NCI-H446 (cell line): ENCODE measurements around the gene FHDC1.
A peak's percentile ranks its signal among the peaks of the same experiment; 100 is the strongest.
"Not testable (repeated sequence)": the region's sequence is repeated elsewhere in the genome, so short reads cannot be mapped to it uniquely, and the experiment has no call there.

Experiments
- DNase-seq, 2 experiments: peaks; one replicate each; lab custom pipeline; 2025; lab: John Stamatoyannopoulos, UW

Gene FHDC1, protein sequence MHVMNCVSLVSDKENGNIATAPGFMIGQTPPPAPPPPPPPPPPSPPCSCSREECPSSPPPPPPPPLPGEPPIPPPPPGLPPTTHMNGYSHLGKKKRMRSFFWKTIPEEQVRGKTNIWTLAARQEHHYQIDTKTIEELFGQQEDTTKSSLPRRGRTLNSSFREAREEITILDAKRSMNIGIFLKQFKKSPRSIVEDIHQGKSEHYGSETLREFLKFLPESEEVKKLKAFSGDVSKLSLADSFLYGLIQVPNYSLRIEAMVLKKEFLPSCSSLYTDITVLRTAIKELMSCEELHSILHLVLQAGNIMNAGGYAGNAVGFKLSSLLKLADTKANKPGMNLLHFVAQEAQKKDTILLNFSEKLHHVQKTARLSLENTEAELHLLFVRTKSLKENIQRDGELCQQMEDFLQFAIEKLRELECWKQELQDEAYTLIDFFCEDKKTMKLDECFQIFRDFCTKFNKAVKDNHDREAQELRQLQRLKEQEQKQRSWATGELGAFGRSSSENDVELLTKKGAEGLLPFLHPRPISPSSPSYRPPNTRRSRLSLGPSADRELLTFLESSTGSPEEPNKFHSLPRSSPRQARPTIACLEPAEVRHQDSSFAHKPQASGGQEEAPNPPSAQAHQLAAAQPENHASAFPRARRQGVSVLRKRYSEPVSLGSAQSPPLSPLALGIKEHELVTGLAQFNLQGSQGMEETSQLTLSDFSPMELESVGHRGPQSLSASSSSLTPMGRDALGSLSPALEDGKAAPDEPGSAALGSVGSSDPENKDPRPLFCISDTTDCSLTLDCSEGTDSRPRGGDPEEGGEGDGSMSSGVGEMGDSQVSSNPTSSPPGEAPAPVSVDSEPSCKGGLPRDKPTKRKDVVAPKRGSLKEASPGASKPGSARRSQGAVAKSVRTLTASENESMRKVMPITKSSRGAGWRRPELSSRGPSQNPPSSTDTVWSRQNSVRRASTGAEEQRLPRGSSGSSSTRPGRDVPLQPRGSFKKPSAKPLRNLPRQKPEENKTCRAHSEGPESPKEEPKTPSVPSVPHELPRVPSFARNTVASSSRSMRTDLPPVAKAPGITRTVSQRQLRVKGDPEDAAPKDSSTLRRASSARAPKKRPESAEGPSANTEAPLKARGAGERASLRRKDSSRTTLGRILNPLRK

DNA sequence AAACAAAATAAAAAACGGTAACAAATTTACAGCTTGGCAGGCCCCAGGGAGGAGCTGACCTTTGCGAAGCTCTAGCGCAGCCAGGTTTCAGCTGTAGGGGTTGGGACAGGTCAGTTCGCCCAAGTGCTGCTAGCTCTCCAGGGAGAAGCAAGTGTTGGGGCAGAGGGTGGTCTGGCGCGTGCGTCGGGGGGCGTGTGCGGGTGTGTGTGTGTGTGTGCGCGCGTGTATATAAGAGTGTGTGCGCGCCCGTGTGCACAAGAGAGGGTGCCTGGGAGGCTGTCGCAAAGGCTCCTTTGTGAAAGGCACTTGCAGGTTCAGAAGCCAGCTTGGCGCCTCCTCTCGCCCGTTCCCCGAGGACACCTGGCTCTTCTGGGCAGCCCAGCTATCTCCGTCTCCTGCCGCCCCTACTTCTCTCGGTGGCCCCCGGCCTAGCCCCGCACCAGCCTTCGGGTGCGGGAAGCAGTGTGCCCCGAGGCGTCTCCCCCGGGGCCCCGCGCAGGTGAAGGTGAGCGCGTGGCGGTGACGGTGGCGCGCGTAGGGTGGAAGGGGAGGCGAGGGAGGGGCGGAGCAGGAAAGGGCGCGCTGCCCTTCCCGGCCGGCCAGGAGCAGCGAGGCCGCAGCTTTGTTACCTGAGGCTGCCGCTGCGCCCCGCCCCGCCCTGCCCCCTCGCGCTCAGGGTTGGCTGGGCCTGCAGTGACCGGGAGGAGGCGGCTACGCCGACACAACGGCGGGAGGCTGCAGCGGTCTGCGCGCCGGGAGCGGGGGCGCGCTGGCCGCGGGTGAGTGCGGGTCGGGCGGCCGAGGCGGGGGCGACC is at the start of gene FHDC1:
FHDC1 (plus strand) TSS at position 693 of the 815 bp plus-strand sequence. CDS start 6,735 bp downstream, outside the sequence.
- DNase-seq: no peak

GRCh38 chr4:152887981-152888380 is 48.1 kb upstream of the FHDC1 start:
- DNase-seq: no peak

- no peak for DNase-seq
Observed at GRCh38 chr4:152892974-152893373, 43.1 kb upstream of the FHDC1 start.

DNA sequence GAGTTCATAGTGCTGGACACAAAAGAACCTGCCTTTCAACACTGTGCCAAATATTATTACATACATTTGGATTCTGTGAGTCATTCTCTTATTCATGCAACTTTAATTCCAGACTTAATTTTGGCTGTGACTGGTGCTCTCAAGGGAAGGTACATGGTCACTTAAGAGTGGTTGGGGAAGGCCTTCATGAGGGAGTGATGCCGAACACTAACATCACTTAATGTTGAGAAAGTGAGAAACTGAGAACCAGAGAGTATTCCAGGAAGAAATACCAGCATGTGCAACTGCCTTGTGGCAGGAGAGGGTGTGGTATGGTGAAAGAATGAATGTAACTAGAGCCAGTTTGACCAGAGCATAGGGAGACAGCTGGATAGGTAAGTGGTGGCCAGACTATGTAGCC is 41.5 kb upstream of the FHDC1 start:
- no peak for DNase-seq

DNA sequence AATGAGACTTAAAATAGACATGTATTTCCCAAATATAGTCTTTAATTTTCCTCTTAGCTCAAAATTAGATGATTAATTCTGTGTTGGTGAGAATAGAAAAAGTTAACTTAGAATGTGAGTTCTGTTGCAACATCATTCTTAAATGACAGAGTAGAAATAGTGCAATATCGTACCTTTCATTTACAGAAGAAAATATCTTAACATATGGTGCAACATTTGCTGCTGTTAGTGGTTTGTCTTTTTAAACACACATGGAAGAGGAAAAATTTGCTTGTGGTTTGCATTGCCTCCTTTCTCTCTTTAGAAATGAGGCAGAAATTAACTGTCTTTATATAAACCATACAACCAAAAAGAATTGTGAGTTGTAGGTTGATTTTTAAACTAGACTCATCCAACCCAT is 39.3 kb upstream of the FHDC1 start:
- no peak for DNase-seq

- DNase-seq: not testable (repeated sequence)
Observed at GRCh38 chr4:152898133-152898532, 38.0 kb upstream of the FHDC1 start.

GRCh38 chr4:152898606-152899005 is 37.5 kb upstream of the FHDC1 start:
- DNase-seq: no peak

- DNase-seq: no peak
Observed at GRCh38 chr4:152900395-152900794, 35.7 kb upstream of the FHDC1 start.

DNA sequence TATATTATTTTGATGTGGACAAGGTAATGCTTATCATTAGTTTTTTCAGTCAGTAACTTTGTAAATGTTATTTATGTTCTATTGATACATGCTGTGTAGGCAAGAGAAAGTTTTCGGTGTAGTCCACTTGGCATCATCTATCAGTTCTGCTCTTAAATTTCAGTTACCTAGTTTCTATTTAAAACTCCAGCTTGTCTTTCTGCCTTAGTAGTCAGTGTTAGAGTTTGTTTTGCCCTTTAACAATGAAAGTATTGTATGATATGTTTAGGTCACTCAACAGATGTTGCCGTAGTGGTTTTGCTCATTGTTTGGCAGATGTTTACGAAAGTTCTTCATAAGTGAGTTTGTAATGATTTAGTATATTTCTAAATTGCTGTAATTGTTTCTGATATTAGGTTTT is 34.9 kb upstream of the FHDC1 start:
- no peak for DNase-seq

- no peak for DNase-seq
Observed at GRCh38 chr4:152903658-152904057, 32.5 kb upstream of the FHDC1 start.

- no peak for DNase-seq
Observed at GRCh38 chr4:152909901-152910300, 26.2 kb upstream of the FHDC1 start.

DNA sequence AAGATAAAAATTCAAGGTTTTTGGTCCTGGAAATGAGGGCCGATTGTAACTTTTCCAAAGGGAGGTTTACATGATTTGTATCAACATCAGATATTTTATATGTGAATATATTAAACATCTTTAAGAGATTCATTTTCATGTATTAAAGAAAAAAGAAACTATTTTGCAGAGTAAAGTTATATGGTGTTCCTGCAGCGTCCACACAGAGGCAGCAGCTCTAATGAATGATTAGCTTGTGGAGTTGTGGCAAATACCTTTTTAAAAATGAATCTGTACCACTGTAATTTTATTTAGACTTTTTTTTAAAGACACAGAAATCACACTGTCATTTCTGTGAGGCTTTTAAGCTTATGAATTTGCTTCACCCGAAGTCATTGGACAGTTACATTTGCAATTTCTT is 25.6 kb upstream of the FHDC1 start:
- no peak for DNase-seq

GRCh38 chr4:152917543-152918395 is 18.4 kb upstream of the FHDC1 start:
- no peak for DNase-seq

DNA sequence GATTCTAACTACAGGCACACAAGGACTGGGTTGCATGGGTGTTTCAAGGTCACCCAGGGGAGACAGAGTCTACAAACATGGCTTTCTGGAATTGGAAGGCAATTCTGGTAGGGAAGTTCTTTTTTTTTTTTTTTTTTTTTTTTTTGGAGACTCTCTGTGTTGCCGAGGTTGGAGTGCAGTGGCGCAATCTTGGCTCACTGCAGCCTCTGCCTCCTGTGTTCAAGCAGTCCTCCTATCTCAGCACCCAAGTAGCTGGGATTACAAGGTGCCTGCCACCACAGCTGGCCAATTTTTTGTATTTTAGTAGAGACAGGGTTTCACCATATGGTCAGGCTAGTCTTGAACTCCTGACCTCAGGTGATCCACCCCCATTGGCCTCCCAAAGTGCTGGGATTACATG is 16.3 kb upstream of the FHDC1 start:
- DNase-seq: no peak

GRCh38 chr4:152920768-152921167 is 15.4 kb upstream of the FHDC1 start:
- DNase-seq: peak in 1 of 2 experiments; percentile 2

DNA sequence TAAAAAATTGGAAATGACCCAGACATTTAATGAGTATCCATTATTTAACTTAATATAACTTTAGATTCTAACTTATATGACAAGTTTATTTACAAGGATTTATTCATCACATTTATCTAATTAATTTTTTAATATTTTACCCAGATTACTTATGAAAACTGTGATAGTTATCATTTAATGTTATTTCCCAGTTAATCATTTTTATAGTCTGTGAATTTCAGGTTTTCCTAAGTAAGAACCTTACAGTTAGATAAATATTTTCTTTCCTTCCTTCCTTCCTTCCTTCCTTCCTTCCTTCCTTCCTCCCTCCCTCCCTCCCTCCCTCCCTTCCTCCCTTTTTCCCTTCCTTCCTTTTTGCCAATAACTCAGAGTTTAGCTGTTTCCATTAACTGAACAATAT is 14.8 kb upstream of the FHDC1 start:
- no peak for DNase-seq

- DNase-seq: no peak
Observed at GRCh38 chr4:152925851-152926250, 10.3 kb upstream of the FHDC1 start.

DNA sequence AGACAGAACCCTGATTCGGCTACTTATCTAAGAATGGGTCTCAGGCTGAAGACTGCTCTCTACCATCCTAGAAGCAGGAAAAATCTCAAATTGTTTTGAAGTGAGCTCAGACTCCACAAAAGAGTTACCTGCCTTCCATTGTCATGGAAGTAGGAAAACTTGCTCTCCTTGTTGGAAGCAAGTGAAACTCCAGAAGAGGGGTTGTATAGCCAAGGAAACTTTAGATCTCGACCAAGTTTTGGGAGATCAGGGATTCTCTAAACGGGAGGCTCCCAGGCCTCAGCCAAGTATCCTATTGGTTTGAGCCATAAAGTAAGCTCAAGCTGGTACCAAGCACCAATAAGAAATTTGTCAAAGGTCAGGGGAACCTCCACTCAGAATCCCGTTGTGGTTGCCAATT is 9.2 kb upstream of the FHDC1 start:
- DNase-seq: no peak

DNA sequence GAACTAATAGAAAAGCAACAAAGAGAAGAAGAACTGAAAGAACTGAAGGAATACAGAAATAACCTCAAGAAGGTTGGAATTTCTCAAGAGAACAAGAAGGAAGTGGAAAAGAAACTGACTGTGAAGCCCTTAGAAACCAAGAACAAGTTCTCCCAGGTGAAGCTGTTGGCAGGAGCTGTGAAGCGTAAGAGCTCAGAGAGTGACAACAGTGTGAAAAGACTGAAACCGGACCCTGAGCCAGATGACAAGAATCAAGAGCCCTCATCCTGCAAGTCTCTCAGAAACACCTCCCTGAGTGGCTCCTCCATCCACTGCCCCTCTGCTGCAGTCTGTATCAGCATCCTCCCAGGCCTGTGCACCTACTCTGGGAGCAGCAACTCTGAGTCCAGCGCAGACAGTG is 8.4 kb upstream of the FHDC1 start:
- no peak for DNase-seq

GRCh38 chr4:152928286-152928685 is 7.8 kb upstream of the FHDC1 start:
- no peak for DNase-seq

DNA sequence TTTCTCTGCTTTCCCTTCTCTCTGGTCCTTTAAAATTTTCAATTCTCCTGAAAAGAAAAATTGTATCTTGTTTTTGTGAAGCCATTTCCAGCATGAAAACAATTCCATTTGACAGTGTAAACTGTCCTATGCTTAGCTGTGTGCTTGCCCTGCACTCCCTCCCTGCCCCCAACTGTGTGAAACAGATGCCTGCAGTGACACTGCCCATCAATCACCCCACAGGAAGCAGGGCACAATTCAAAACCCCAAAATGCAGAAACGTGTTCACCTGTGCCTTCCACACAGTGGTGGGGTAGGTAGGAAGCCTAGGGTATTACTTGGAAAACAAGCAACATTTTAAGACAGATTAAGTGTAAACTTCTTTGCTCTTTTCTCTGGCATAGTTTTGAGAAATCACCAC is 6.2 kb upstream of the FHDC1 start:
- no peak for DNase-seq
